ENCODE data around the gene WDR5B.
"Not testable (repeated sequence)": the region's sequence is repeated elsewhere in the genome, so short reads cannot be mapped to it uniquely, and the experiment has no call there.

The WDR5B gene

DNA sequence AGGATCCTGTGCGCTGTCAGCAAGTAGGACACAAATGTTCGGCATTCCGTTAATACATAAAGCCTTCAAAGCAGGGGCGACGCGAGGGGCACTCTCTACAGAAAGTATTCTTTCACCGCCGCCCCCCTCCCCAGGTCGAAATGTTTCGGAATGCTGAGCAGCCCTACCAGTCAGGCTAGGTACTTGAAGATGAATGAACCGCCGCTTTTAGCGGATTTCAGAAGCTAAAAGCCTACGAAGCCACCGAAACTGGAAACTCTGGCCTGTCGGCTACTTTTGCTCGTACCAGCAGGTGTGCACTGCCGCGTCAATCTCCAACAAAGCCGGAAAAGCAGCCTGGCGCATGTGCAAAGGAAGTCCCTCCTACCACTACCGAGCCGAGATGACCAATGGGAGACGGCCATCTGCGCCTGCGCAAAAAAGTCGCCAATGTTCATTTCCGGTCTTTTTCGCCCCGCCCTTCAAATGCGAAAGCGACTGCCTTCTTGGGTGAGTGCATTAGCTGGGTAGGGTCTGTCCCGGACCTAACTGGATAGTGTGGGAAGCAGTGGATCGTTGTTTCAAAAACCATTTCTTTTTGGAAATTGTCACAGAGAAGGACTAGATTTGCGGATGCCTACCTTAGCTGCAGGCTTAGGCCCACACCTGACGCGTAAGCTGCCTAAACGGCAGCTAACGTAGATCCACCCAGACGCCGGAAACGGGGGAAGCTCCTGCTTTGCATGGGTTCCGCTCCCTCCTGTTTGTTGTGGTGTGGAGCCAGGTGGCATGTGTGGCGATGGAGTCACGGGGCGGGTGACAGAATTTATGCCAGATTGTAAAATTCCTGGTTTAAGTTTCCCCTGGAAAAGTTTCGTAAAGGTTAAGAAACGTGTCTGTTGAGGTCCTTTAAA is at the start of gene WDR5B:
Gene WDR5B, minus strand, starts transcription at position 301 of the 893 bp plus-strand sequence. CDS start 534 bp downstream, outside the sequence.
- peak; percentile 97 to 99 for DNase-seq (ENCODE audit: low read depth in 2 of 2)

DNA sequence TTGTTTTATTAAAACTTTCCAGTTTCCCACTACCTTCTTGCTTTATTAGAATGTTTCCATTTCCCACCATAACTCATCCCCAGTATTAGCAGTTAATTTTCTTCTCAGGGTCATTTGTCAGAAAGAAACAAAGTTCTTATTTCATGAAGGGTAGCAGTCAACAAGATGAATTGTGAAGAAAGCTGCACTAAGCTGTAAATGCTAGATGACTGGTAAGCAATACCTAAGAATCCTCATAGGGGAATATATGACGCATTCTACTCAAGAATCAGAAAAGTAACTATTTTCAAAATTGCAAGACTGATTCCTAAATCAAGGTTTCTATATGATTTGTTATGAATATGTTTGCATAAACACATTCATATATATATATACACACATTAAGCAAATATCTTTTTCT is 48.8 kb upstream of the WDR5B start:
- no peak for DNase-seq (ENCODE audit: low read depth in 2 of 2)

DNA sequence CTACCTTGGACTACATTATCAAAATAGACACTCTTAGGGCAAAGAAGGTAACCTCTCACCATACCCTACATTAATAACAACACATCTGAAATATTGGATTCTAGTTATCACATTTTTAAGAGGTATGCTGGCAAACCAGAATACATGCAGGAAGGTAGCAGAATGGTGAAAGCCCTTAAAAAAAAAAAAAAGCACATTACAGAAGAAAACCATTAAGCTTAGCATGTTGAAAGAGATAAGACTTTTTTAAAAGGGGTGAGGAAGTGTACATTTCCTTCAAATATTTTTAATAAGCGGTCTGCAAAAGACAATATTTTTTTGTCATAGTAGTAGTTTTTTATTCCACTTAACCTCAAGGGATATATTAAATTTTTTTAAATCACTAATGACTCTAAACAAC is 46.5 kb upstream of the WDR5B start:
- DNase-seq (ENCODE audit: low read depth in 2 of 2), result no peak

DNA sequence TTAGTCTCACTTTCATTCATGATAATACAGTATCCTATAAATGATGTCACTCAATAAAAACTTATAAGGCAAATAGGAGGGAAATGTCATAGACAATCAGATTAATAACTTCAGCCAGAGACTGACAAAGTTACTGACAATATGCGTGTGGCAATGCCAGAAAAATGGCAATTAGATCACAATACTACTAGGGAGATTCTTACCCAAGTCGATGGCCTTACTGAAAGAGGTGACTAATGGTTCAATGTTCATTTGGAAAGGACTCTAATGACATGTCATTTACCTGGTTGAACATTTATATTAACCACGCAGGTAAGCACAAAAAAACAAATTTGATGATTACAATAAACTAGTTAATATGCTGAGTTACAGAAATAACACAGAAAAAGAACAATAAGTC is 45.9 kb upstream of the WDR5B start:
- no peak for DNase-seq (ENCODE audit: low read depth in 2 of 2)

DNA sequence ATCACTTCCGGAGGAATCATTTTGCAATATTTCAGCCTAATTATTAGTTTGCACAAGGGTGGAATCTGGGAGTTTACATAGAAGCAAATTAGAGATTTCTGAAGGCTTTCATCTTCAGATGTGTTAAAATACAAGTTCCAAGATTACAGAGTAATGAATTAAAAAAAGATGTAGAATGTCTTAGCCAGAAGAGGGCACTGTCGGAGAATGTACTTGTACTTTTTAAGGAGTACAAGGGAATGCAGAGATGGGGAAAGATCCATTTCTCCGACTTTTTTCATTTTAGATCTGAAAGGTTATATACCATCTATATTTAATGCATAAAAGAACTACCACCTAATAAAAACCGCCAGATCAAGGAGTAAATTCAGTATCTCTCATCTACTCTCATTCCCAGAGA is 43.1 kb upstream of the WDR5B start:
- DNase-seq (ENCODE audit: low read depth in 2 of 2), result no peak

DNA sequence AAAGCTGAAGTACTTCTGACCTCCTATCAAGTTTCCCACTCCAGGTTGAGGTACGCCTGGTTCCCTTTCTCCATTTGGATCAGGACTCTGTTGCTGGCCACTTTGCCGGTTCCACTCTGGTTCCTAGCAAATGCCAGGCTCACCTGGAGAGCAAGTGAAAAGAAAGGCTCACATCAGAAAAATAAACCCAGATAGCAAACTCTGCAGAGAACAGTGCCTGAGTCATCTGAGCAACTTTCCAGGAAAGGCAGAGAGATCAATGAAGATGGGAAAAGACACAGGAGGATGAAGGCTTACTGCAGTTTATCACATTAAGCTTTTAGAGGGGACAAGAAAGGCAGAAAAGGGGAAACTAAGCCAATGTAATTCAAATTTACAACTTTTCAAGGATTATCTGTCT is 41.8 kb upstream of the WDR5B start:
- no peak for DNase-seq (ENCODE audit: low read depth in 2 of 2)

DNA sequence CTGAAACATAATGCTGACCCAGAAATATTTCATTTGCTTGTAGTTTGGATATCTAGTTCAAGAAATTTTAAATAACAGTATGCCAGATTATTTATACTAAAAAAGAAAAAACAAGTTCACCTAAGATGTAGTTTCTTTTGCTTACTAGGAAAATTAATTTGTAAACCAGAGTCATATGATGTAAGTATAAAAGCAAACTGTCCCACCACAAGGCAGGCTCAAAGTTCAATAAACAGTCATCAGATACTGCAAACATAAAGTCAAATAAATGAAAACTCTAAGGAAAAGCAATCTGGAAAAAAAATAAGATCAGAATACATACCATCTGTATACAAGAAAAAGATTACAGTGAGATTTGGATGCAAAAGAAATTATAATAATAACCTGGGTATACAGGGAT is 40.2 kb upstream of the WDR5B start:
- no peak for DNase-seq (ENCODE audit: low read depth in 2 of 2)

DNA sequence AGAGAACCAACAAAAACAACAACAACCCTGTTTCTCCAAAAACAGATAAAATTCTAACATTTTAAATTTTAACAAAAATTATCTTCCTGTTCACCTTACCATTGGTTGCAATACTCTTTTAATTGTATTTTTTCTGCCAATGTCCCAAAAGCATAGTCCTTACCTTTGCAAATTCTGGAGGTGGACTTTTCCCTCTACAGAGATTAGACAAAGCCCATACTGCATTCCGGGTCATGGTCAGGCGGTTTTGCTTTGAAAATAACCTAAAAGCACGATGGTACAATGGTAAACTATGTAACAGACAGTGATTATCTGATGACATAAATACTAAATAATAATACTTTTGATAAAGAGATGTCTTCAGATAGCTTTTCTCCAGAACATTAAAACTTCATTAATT is 35.5 kb upstream of the WDR5B start:
- DNase-seq (ENCODE audit: low read depth in 2 of 2), result no peak

DNA sequence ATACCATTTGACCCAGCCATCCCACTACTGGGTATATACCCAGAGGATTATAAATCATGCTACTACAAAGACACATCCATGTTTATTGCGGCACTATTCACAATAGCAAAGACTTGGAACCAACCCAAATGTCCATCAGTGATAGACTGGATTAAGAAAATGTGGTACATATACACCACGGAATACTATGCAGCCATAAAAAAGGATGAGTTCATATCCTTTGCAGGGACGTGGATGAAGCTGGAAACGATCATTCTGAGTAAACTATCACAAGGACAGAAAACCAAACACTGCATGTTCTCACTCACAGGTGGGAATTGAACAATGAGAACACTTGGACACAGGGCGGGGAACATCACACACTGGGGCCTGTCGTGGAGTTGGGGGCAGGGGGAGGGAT is 32.4 kb upstream of the WDR5B start:
- DNase-seq (ENCODE audit: low read depth in 2 of 2), result not testable (repeated sequence)

DNA sequence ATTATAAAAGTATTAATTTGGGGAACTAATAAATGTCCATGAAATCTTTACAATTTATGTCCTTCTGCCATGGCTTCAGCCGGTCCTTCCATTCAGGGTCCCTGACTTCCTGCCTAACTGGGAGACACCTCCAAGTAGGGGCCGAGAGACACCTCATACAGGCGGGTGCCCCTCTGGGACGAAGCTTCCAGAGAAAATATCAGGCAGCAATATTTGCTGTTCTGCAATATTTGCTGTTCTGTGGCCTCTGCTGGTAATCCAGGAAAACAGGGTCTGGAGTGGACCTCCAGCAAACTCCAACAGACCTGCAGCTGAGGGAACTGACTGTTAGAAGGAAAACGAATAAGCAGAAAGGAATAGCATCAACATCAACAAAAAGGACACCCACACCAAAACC is 28.6 kb upstream of the WDR5B start:
- DNase-seq (ENCODE audit: low read depth in 2 of 2), result not testable (repeated sequence)

DNA sequence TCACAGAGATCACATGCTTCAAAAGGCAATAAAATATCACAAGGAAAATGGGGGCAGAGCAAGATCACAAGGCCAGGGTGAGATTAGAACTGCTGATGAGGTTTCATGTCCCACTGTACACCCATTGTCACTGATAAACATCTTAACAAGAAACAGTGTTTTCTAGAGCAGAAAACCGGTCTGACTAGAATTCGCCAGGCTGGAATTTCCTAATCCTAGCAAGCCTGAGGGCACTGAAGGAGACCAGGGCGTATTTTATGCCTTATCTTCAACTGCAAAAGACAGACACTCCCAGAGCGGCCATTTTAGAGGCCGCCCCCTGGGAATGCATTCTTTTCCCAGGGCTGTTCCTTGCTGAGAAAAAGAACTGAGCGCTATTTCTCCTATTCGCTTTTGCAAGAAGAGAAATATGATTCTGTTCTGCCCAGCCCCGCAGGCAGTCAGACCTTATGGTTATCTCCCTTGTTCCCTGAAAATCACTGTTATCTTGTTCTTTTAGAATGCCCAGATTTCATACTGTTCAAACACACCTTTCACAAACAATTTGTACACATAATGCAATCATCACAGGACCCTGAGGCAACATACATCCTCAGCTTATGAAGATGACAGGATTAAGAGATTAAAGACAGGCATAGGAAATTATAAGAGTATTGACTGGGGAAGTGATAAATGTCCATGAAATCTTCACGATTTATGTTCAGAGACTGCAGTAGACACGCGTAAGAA is 28.1 kb upstream of the WDR5B start:
- not testable (repeated sequence) for DNase-seq (ENCODE audit: low read depth in 2 of 2)

DNA sequence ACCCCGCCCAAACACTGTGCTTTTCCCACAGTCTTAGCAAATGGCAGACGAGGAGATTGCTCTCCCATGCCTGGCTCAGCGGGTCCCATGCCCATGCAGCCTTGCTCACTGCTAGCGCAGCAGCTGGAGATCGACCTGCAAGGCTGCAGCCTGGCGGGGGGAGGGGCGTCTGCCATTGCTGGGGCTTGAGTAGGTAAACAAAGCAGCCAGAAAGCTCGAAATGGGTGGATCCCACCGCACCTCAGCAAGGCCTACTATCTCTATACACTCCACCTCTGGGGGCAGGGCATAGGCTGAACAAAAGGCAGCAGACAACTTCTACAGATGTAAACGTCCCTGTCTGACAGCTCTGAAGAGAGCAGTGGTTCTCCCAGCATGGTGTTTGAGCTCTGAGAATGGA is 27.2 kb upstream of the WDR5B start:
- DNase-seq (ENCODE audit: low read depth in 2 of 2), result no peak

DNA sequence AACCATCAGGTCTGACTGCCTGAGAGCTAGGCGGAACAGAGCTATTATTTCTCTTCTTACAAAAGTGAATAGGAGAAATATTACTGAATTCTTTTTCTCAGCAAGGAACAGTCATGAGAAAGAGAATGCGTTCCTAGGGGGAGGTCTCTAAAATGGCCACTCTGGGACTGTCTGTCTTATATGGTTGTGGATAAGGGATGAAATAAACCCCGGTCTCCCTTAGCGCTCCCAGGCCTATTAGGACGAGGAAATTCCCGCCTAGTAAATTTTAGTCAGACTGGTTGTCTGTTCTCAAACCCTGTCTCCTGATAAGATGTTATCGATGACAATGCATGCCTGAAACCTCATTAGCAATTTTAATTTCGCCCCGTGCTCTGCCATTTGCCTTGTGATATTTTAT is 20.1 kb upstream of the WDR5B start:
- DNase-seq (ENCODE audit: low read depth in 2 of 2), result no peak

DNA sequence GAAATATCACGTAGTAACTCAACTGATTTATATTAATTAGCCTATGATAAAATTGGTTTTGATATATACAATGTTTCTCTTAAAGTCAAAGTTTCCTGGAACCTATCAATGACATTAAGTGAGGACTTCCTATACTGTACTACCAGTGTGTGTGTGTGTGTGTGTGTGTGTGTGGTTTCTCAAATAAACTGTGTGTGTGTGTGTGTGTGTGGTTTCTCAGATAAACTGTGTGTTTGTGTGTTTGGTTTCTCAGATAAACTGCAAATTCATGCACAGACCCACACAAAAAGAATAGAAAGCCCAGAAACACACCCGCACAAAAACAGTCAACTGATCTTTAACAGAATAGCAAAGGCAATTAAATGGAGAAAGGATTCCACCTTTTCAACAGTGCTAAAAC is 14.5 kb upstream of the WDR5B start:
- no peak for DNase-seq (ENCODE audit: low read depth in 2 of 2)

DNA sequence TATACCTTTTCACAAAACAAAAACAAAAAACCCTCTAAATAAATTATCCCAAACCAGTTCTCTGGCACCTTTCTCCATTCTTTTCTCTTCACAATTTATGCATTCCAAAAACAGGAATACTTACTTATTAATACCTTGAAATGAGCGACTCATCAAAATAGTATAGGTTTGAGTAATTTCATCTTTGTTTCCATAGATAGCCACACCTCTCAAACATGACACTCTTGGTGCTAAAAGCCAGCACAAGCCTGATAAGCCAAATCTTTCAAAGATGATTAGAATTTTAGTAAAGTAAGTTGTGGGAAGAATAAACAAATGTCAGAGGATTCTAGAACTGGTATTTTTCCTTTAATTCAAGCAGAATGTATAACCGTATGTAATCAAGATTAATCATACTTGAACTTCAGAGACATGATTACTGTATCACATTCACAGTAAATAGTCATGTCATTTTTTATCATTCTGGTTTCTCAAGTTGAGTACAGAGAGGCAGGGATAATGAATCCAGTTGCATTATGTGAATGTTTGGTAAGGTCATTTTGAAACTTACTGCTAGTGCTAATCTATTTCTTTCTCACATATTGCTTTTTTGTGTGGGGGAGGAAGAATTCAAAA is 12.1 kb upstream of the WDR5B start:
- DNase-seq (ENCODE audit: low read depth in 2 of 2), result no peak

DNA sequence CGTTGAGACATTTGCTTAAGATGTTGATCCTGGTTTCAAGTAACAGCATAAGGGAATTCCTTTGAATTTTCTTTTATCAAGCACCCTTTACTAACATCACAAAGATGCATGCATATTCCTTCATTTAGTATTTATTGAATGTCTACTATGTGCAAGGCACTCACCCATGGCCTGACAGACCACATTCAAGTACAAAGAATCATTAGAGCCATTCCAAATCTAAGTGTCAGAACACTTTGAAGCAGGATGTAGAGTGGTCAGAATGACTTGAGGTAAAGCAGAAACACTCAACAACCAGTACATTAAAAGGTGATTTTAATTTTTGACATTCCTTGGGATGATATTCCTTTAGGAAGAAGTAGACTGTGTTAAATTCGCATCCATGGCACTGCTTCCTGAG is 6.0 kb upstream of the WDR5B start:
- no peak for DNase-seq (ENCODE audit: low read depth in 2 of 2)

DNA sequence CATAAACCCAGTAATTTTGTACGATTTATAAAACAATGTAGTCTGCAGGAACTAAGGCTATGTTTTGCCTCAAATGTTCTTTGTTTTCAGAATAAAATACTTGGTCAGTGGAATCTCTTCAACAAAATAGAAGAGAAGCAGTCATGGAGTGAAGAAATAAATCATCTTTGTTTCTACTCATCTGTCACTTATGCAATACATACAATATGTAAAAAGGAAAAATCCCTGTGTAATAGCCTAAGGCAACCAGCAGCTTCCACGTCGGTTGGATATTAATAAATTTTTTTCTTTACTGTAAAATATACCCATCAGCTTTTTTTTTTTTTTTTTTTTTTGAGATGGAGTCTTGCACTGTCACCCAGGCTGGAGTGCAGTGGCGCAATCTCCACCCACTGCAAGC is 5.2 kb upstream of the WDR5B start:
- no peak for DNase-seq (ENCODE audit: low read depth in 2 of 2)

DNA sequence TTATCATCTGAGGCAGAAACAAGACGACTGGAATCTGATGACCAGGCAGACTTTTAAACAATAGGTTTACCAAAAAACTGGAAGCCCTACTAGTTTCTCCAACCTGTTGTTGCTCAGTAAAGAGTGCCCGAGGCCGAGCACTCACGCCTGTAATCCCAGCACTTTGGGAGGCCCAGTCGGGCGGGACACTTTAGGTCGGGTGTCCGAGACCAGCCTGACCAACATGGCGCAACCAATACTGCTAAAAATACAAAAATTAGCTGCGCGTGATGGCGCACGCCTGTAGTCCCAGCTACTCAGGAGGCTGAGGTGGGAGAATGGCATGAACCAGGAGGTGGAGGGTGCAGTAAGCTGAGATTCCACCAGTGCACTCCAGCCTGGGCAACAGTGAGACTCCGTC is 1.1 kb upstream of the WDR5B start:
- DNase-seq (ENCODE audit: low read depth in 2 of 2), result no peak

DNA sequence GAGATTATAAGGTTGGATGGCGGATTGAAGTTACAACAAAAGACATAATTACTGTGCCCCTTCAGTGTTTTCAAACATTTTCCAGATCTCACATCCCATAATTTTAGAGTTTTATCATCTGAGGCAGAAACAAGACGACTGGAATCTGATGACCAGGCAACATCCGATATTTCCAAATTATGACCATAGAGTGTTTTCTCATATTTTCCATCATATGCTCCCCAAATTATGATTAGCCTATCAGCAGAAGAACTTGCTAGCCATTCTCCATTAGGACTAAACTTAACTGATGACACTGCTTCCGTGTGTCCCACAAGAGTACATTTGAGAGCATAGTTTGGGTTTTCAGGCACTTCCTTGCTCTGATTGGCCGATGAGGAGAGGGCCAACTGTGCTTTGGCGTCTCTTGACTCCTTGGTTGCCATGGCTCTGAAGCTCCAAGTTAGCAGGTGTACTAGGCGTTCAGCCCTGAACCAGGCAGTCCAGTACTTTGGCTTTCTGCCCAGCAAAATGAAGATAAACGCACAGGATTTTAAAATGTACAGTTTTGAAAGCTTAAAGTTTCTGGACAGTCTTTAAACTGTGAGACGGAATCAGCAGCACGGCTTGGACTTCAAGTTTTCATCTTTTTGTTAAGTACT is 638 bp downstream of the WDR5B start:
- peak in 1 of 2 donors; percentile 13 for DNase-seq (ENCODE audit: low read depth in 2 of 2)

DNA sequence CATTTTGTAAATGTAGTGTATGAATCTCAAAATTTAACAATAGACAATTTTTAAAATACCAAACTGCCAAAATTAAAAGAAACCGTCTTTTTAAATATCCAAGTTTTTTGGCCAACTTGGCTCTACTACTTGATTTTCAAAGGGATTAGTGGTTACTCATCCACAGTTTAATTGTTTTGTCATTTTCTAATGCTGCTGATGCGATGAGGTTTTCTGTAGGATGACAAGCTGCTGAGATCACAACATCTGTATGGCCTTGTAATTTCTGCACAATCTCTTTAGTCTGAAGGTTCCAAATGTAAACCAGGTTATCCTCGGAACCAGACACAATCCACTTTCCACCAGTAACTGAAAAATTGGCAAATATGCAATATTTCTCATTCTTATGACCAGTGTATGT is 1.5 kb downstream of the WDR5B start:
- no peak for DNase-seq (ENCODE audit: low read depth in 2 of 2)

DNA sequence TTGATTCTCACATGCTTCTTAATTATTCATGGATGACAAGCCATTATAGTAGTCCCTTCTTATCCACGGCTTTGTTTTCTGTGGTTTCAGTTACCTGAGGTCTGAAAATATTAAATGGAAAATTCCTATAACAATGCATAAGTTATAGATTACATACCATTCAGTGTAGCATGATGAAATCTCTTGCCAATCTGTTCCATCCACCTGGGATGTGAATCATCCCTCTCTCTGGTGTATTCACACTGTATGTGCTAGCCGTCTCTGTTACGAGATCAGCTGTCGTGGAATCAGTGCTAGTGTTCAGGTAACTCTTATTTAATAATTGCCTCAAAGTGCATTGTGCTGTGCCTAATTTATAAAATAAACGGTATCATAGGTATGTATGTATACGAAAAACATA is 5.2 kb downstream of the WDR5B start:
- no peak for DNase-seq (ENCODE audit: low read depth in 2 of 2)

DNA sequence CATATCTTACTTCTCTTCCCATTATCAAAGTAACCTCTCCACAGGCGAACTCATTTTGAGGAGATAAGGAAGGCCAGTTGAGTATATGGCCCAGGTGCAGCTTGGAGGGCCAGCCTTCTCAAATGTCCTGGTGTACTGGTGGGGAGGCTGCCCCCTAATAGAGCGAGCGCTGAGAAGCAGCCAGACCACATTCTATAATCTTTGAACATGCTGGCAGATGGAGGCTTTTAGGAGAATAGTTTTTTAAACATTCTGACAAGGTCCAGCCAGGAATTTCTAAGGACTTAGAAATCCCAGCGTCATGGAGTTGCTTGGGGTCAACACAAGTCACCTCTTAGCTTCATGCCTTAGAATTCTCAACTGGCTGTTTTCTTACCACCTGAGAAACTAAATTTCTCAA is 5.8 kb downstream of the WDR5B start:
- DNase-seq (ENCODE audit: low read depth in 2 of 2), result no peak

Data from stimulated activated CD8-positive, alpha-beta memory T cell treated with anti-CD3 and anti-CD28 coated beads, Interleukin-7, amount 100 ng/mL, for 1 hour (primary cell).